Measurements from ENCODE around the gene APLF. TPM values are rescaled to one million over a fixed set of nuclear protein-coding genes. Genes with fewer than 3 reads are reported as not detected.
A peak's percentile ranks its signal among the peaks of the same experiment; 100 is the strongest.
"Not testable (repeated sequence)": the region's sequence is repeated elsewhere in the genome, so short reads cannot be mapped to it uniquely, and the experiment has no call there.

The APLF gene
- total and polyA plus RNA-seq, 2 donors from 2014 or later, result 0.95 to 5.9 TPM

DNA sequence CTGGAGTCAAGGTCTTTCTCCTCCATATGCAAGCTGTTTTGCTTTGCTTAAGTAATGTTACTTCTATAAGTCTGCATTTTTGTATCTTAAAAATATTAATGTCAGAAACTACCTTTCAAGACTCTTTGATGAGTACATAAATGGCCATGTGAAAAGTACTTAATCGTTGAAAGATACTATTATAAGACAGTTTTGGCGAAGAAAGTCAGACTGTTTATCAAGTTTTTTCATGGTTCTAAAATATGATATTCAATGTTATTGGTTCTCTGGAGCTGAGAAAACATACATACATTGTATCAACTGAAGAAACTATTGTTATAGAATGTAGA lies 25.4 kb upstream of the APLF start:
- Histone ChIP-seq H3K36me3 (ENCODE audit: control insufficient read depth in 2 of 3, insufficient read depth in 3 of 3, low read length in 3 of 3) (no peaks in the 10 kb centered on the region), H3K9ac (ENCODE audit: low read length in 3 of 3) (no peak overlapping the region), H3K4me3 (ENCODE audit: low read length in 3 of 3) (no peak overlapping the region), H3K27me3 (ENCODE audit: control insufficient read depth, insufficient read depth, low read length) (no peaks in the 10 kb centered on the region), H3K9me3 (ENCODE audit: control insufficient read depth in 2 of 3, insufficient read depth in 1 of 3, low read length in 3 of 3) (no peaks in the 10 kb centered on the region), H3K4me1 (ENCODE audit: control insufficient read depth in 2 of 3, insufficient read depth in 2 of 3, low read depth in 1 of 3, low read length in 3 of 3) (no peaks in the 10 kb centered on the region), H3K27ac (ENCODE audit: low read depth in 2 of 2, low read length in 2 of 2) (no peak overlapping the region)
- TF ChIP-seq, protein P1, sequence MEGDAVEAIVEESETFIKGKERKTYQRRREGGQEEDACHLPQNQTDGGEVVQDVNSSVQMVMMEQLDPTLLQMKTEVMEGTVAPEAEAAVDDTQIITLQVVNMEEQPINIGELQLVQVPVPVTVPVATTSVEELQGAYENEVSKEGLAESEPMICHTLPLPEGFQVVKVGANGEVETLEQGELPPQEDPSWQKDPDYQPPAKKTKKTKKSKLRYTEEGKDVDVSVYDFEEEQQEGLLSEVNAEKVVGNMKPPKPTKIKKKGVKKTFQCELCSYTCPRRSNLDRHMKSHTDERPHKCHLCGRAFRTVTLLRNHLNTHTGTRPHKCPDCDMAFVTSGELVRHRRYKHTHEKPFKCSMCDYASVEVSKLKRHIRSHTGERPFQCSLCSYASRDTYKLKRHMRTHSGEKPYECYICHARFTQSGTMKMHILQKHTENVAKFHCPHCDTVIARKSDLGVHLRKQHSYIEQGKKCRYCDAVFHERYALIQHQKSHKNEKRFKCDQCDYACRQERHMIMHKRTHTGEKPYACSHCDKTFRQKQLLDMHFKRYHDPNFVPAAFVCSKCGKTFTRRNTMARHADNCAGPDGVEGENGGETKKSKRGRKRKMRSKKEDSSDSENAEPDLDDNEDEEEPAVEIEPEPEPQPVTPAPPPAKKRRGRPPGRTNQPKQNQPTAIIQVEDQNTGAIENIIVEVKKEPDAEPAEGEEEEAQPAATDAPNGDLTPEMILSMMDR (IDR thresholded peaks at IDR 0.05; ENCODE audit: borderline replicate concordance, extremely low read depth, insufficient read depth), result no peak
- intact Hi-C loops (cut with DNase I), result no loop called here
- DNase-seq (no peak), FAIRE-seq (no peak)

DNA sequence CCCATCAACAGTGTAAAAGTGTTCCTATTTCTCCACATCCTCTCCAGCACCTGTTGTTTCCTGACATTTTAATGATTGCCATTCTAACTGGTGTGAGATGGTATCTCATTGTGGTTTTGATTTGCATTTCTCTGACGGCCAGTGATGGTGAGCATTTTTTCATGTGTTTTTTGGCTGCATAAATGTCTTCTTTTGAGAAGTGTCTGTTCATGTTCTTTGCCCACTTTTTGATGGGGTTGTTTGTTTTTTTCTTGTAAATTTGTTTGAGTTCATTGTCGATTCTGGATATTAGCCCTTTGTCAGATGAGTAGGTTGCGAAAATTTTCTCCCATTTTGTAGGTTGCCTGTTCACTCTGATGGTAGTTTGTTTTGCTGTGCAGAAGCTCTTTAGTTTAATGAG lies 21.0 kb upstream of the APLF start:
- H3K4me1 ChIP-seq (ENCODE audit: control insufficient read depth in 2 of 3, insufficient read depth in 2 of 3, low read depth in 1 of 3, low read length in 3 of 3); intact Hi-C loops (cut with DNase I); H3K9me3 ChIP-seq (ENCODE audit: control insufficient read depth in 2 of 3, insufficient read depth in 1 of 3, low read length in 3 of 3); DNase-seq; H3K9ac ChIP-seq (ENCODE audit: low read length in 3 of 3); FAIRE-seq; H3K27ac ChIP-seq (ENCODE audit: low read depth in 2 of 2, low read length in 2 of 2); H3K27me3 ChIP-seq (ENCODE audit: control insufficient read depth, insufficient read depth, low read length); H3K4me3 ChIP-seq (ENCODE audit: low read length in 3 of 3); H3K36me3 ChIP-seq (ENCODE audit: control insufficient read depth in 2 of 3, insufficient read depth in 3 of 3, low read length in 3 of 3): not testable (repeated sequence)

DNA sequence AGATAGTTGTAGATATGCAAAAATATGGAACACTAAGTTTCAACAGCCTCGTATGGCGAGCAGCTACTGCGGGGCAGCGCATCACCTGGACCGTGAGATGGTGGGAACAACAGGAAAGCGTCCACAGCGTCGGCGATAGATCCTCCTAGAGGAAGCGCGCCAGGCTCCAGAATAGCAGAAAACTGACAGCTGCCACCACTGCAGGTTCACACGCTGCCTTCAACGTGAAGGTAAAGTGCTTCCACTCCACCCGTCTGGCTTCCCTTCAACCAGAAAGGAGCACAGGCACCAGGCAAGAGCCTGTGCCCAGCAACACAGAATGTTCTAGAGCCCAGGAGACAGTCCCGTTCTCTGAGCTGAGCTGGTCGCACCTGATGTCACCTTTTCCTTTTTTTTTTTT lies 20.3 kb upstream of the APLF start:
- intact Hi-C loops (cut with DNase I), result no loop called here
- TF ChIP-seq, protein P1 (IDR thresholded peaks at IDR 0.05; ENCODE audit: borderline replicate concordance, extremely low read depth, insufficient read depth), result no peak
- no peak overlapping the region for H3K9ac ChIP-seq (ENCODE audit: low read length in 3 of 3)
- H3K4me1 ChIP-seq (ENCODE audit: control insufficient read depth in 2 of 3, insufficient read depth in 2 of 3, low read depth in 1 of 3, low read length in 3 of 3), result no peaks in the 10 kb centered on the region
- no peak for FAIRE-seq
- no peak overlapping the region for H3K4me3 ChIP-seq (ENCODE audit: low read length in 3 of 3)
- H3K9me3 ChIP-seq (ENCODE audit: control insufficient read depth in 2 of 3, insufficient read depth in 1 of 3, low read length in 3 of 3), result no peaks in the 10 kb centered on the region
- H3K27ac ChIP-seq (ENCODE audit: low read depth in 2 of 2, low read length in 2 of 2), result no peak overlapping the region
- no peak for DNase-seq
- no peaks in the 10 kb centered on the region for H3K36me3 ChIP-seq (ENCODE audit: control insufficient read depth in 2 of 3, insufficient read depth in 3 of 3, low read length in 3 of 3)
- no peaks in the 10 kb centered on the region for H3K27me3 ChIP-seq (ENCODE audit: control insufficient read depth, insufficient read depth, low read length)

DNA sequence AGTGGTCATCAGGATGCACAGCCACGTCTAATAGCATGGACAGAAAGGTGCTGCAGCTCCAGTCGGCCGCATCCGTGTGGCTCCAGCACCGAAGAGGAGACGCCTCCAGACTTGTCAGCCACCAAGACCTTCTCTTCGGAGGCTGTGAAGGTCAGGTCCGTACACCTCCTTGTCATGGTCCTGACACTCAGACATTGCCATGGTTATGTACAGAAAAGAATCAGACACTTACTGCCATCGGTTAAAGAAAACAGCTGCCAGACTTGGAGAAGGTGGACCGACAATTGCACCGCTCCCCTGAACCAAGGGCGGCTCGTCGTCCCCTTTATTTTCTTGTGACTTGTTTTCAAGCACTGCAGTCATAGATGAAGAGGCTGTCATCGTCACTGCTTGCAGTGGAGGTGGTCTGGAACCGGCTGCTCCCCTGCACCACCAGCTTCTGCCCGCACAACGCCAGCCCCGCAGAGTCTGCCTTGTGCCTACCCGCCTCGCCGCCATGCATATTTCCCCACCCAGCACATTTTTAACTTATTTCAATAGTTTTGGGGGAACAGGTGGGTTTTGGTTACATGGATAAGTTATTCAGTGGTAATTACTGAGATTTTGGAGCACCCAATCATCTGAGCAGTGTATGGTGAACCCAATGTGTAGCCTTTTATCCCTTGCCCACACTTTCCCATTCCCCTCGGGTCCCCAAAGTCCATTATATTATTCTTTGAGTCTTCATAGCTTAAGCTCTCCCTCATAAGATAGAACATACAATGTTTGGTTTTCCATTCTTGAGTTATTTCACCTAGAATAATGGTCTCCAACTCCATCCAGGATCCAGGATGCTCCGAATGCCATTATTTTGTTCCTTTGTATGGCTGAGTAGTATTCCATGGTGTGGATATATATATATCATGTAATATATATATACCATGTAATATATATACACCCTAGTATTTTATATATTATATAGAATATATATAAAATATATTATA lies 18.4 kb upstream of the APLF start:
- Histone ChIP-seq H3K9me3 (ENCODE audit: control insufficient read depth in 2 of 3, insufficient read depth in 1 of 3, low read length in 3 of 3) (no peaks in the 10 kb centered on the region), H3K27ac (ENCODE audit: low read depth in 2 of 2, low read length in 2 of 2) (no peak overlapping the region), H3K9ac (ENCODE audit: low read length in 3 of 3) (no peak overlapping the region), H3K36me3 (ENCODE audit: control insufficient read depth in 2 of 3, insufficient read depth in 3 of 3, low read length in 3 of 3) (no peaks in the 10 kb centered on the region), H3K4me3 (ENCODE audit: low read length in 3 of 3) (no peak overlapping the region), H3K4me1 (ENCODE audit: control insufficient read depth in 2 of 3, insufficient read depth in 2 of 3, low read depth in 1 of 3, low read length in 3 of 3) (no peaks in the 10 kb centered on the region), H3K27me3 (ENCODE audit: control insufficient read depth, insufficient read depth, low read length) (no peaks in the 10 kb centered on the region)
- peak in 1 of 5 donors; percentile 30 for DNase-seq
- TF ChIP-seq, protein P1 (IDR thresholded peaks at IDR 0.05; ENCODE audit: borderline replicate concordance, extremely low read depth, insufficient read depth), result no peak
- FAIRE-seq, result no peak
- intact Hi-C loops (cut with DNase I), result no loop called here
